Measurements from ENCODE around the gene TESPA1.

The TESPA1 gene

GRCh38 chr12:55002355-55002754, 17.8 kb upstream of the TESPA1 start:
- TF ChIP-seq CTCF (IDR thresholded peaks at IDR 0.05), result no peak

GRCh38 chr12:55001198-55001868, 16.8 kb upstream of the TESPA1 start:
- TF ChIP-seq CTCF (IDR thresholded peaks at IDR 0.05), result no peak

GRCh38 chr12:54998958-54999510, 14.5 kb upstream of the TESPA1 start:
- no peak for TF ChIP-seq CTCF (IDR thresholded peaks at IDR 0.05)

- no peak for TF ChIP-seq CTCF (IDR thresholded peaks at IDR 0.05)
Observed at GRCh38 chr12:54997929-54998522, 13.5 kb upstream of the TESPA1 start.

- no peak for TF ChIP-seq CTCF (IDR thresholded peaks at IDR 0.05)
Observed at GRCh38 chr12:54996205-54996604, 11.6 kb upstream of the TESPA1 start.

- peak; percentile 86 for TF ChIP-seq CTCF (IDR thresholded peaks at IDR 0.05)
Observed at GRCh38 chr12:54993181-54993835, 8.7 kb upstream of the TESPA1 start.

- TF ChIP-seq CTCF (IDR thresholded peaks at IDR 0.05), result no peak
Observed at GRCh38 chr12:54991991-54992375, 7.4 kb upstream of the TESPA1 start.
